ENCODE data around the gene CCSER1. TPM values are rescaled to one million over a fixed set of nuclear protein-coding genes. Genes with fewer than 3 reads are reported as not detected.
"Not testable (repeated sequence)": the region's sequence is repeated elsewhere in the genome, so short reads cannot be mapped to it uniquely, and the experiment has no call there.

The CCSER1 gene
- total RNA-seq, 1 donor from 2014 or later: 18.1 TPM

- Mint-ChIP-seq H3K36me3 (peaks cover 5% of the 10 kb centered on the region), H3K4me1 (ENCODE audit: unreplicated experiment) (peaks cover 6% of the 10 kb centered on the region), H3K4me3 (no peak overlapping the region), H3K27me3 (no peaks in the 10 kb centered on the region), H3K9me3 (peaks cover 9% of the 10 kb centered on the region), H3K27ac (no peak overlapping the region)
- no peak for TF ChIP-seq CTCF (conservative IDR thresholded peaks at IDR 0.05)
- no peak for DNase-seq (ENCODE audit: extremely low spot score, unreplicated experiment)
Observed at GRCh38 chr4:91092398-91092980, 965.3 kb downstream of the CCSER1 start.

GRCh38 chr4:91094220-91094619, 967.0 kb downstream of the CCSER1 start:
- not testable (repeated sequence) for H3K4me3 Mint-ChIP-seq; H3K4me1 Mint-ChIP-seq (ENCODE audit: unreplicated experiment); H3K36me3 Mint-ChIP-seq; H3K27me3 Mint-ChIP-seq; H3K9me3 Mint-ChIP-seq; H3K27ac Mint-ChIP-seq; DNase-seq (ENCODE audit: extremely low spot score, unreplicated experiment)

- no peak overlapping the region for H3K27ac Mint-ChIP-seq
- no peak for TF ChIP-seq CTCF (conservative IDR thresholded peaks at IDR 0.05)
- H3K36me3 Mint-ChIP-seq: peaks cover 5% of the 10 kb centered on the region
- no peaks in the 10 kb centered on the region for H3K27me3 Mint-ChIP-seq
- peaks cover 20% of the 10 kb centered on the region for H3K9me3 Mint-ChIP-seq
- no peak for DNase-seq (ENCODE audit: extremely low spot score, unreplicated experiment)
- no peak overlapping the region for H3K4me3 Mint-ChIP-seq
- no peaks in the 10 kb centered on the region for H3K4me1 Mint-ChIP-seq (ENCODE audit: unreplicated experiment)
Observed at GRCh38 chr4:91099666-91100065, 972.5 kb downstream of the CCSER1 start.

GRCh38 chr4:91108751-91109150, 981.6 kb downstream of the CCSER1 start:
- Mint-ChIP-seq H3K9me3 (peaks cover 21% of the 10 kb centered on the region), H3K27me3 (no peaks in the 10 kb centered on the region), H3K27ac (no peak overlapping the region), H3K4me1 (ENCODE audit: unreplicated experiment) (no peaks in the 10 kb centered on the region), H3K36me3 (peaks cover 3% of the 10 kb centered on the region), H3K4me3 (no peak overlapping the region)
- no peak for TF ChIP-seq CTCF (conservative IDR thresholded peaks at IDR 0.05)
- DNase-seq (ENCODE audit: extremely low spot score, unreplicated experiment): no peak

GRCh38 chr4:91111556-91111955, 984.4 kb downstream of the CCSER1 start:
- TF ChIP-seq CTCF (conservative IDR thresholded peaks at IDR 0.05): no peak
- Mint-ChIP-seq H3K9me3 (peaks cover 2% of the 10 kb centered on the region), H3K4me3 (no peak overlapping the region), H3K36me3 (no peaks in the 10 kb centered on the region), H3K27me3 (no peaks in the 10 kb centered on the region), H3K4me1 (ENCODE audit: unreplicated experiment) (no peaks in the 10 kb centered on the region), H3K27ac (no peak overlapping the region)
- DNase-seq (ENCODE audit: extremely low spot score, unreplicated experiment): no peak

GRCh38 chr4:91113130-91113706, 986.0 kb downstream of the CCSER1 start:
- Mint-ChIP-seq H3K36me3 (no peaks in the 10 kb centered on the region), H3K27ac (no peak overlapping the region), H3K4me1 (ENCODE audit: unreplicated experiment) (no peaks in the 10 kb centered on the region), H3K27me3 (no peaks in the 10 kb centered on the region), H3K9me3 (no peaks in the 10 kb centered on the region), H3K4me3 (no peak overlapping the region)
- DNase-seq (ENCODE audit: extremely low spot score, unreplicated experiment): no peak
- TF ChIP-seq CTCF (conservative IDR thresholded peaks at IDR 0.05): peak; percentile 80
